AG10803 (cell line): ENCODE measurements around the gene SHCBP1L.

Experiments
- DNase-seq: peaks from one replicate; pipeline ENCODE4 v3.0.0; 2010; ENCODE audit warnings: low read depth
- H3K4me3 ChIP-seq: 2 replicates; pipeline ENCODE4 v1.5.1; 2011; ENCODE audit warnings: mild to moderate bottlenecking, low read length, control low read depth
- CTCF ChIP-seq: conservative IDR thresholded peaks from 2 replicates; pipeline ENCODE4 v1.5.1; 2011; ENCODE audit warnings: mild to moderate bottlenecking, low read length, control low read depth, inconsistent platforms

Gene SHCBP1L

GRCh38 chr1:182974506-182975191, 21.7 kb upstream of the SHCBP1L start:
- no peak for TF ChIP-seq CTCF
- peak; percentile 20 for DNase-seq
- H3K4me3 ChIP-seq: no peak overlapping the region

GRCh38 chr1:182972829-182973228, 19.9 kb upstream of the SHCBP1L start:
- H3K4me3 ChIP-seq: no peak overlapping the region
- TF ChIP-seq CTCF: no peak
- no peak for DNase-seq

- no peak for TF ChIP-seq CTCF
- DNase-seq: no peak
- H3K4me3 ChIP-seq: no peak overlapping the region
Measured at GRCh38 chr1:182972231-182972630, 19.3 kb upstream of the SHCBP1L start.

- DNase-seq: no peak
- TF ChIP-seq CTCF: no peak
- H3K4me3 ChIP-seq: no peak overlapping the region
Measured at GRCh38 chr1:182971219-182971618, 18.3 kb upstream of the SHCBP1L start.

- DNase-seq: no peak
- TF ChIP-seq CTCF: no peak
- H3K4me3 ChIP-seq: no peak overlapping the region
Measured at GRCh38 chr1:182968836-182969734, 16.1 kb upstream of the SHCBP1L start.

GRCh38 chr1:182968151-182968741, 15.3 kb upstream of the SHCBP1L start:
- no peak for DNase-seq
- no peak for TF ChIP-seq CTCF
- H3K4me3 ChIP-seq: no peak overlapping the region
